ENCODE results near the gene FGF21.

FGF21 gene

DNA sequence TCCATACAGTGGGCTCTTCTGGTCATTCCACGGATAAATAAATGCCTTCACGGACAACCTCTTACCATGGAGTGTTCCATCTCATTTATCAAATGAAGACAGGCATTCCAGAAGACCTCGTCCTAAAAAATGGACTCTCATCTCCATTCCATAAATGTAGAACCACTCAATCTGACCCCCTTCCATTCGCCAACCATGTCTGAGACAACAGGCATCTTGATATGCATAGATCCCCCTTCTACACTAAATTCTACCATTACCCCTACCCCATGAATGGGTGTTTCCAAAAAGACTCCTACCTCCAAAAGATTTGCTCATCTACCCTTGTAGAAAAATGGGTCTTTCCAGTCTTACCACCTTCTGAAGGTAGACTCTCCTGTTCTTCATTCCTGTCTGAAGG, 23.9 kb upstream of the FGF21 start:
- no peak for DNase-seq

DNA sequence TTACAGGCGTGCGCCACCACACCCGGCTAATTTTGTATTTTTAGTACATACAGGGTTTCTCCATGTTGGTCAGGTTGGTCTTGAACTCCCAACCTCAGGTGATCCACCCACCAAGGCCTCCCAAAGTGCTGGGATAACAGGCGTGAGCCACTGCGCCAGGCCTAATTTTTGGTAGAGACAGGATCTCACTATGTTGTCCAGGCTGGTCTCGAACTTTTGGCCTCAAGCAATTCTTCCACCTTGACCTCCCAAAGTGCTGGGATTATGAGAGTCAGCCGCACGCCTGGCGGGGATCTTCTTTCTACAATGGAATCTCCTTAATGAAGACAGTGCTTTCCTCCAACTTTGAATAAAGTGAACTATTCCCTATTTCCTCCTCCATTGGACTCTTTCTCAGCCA, 20.7 kb upstream of the FGF21 start:
- no peak for DNase-seq

DNA sequence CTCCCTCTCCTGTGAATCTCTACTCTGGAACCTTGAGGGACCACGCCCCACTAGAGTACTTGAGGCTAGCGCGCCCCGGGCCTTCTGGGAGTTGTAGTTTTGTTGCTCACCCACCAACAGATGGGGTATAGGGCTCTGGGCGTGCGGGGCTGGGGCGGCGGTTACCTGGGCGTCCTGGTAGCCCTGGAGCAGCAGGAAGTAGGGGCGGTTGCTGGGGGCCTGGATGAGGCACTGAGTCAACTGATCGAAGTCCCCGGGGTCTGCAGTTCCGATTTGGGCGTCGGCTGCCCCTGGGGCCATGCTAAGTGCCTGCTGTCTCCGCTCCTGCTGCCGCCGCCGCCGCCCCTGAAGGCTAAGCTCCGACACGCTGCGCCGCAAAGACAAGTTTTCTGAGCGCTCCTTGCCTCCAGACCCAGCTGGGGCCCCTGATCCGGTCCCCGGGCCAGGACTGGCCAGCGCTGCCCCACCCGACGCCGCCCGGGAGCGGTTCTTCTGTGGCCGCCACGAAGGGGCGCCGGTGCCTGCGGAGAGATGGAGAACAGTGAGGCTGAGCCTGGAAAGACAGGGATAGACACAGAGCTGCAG, 20.2 kb upstream of the FGF21 start:
- no peak for DNase-seq

DNA sequence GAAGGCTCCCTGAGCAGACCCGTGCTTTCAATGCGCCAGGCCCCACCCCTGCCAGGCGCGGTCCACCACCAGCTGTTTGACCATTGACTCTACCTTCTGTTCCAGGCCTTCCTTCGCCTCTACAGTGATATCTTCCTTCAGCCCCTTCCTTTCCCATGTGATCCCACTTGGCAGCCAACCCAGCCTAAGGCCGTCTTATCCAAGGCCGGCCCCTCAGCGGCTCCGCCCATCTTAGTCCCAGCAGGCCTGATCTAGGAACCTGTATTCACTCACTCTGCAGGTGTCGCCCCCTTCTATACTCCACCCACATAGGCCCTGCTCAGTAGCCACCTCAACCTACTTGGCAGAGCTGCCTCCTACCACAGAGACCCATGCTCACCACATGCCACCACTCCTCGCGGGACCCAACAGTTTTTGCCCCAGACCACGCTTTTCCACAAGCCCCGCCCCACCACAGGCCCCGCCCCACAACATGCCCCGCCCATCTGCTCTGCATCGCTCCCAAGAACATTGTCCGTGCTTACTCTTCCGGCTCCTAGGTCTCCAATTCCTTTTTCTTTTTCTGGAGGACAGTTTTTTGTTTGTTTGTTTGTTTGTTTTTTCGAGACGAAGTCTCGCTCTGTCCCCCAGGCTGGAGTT, 17.8 kb upstream of the FGF21 start:
- no peak for DNase-seq

DNA sequence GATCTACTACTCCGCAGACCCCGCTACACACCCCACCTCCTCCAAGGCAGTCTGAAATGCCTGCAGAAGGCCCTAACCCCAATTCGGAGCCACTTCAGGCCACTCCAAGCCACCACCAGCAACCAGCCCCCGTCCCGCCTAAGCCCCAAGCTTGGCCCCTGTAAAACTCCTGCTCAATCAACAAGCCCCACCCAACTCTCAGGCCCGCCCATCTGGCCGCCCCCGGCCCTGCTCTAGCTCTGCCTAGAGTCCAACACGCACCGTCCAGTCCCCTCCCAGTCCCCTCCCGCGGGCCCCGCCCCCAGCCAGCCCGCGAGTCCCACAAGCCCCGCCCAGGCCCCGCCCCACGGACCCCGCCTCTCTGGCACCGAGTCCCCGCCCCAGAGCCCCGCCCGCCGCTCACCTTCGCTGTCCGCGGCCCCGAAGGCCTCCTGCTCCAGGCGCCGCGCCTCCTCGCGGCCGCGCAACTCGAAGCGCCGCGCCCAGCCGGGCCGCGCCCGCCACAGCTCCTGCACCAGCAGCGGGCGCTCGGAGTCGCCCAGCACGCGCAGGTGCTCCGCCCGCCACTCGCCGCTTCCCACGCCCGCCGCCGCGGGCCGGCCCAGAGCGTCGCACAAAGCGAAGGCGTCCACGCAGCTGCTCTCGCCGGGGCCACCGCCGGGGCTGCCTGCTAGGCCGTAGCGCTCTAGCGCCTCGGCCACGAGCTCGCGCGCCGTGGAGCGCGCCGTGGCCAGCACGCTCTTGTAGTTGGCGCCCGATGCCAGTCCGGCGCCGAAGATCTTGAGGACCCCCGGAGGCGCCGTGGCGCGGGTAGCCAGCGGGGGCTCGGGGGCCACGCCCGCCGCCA, 16.5 kb upstream of the FGF21 start:
- DNase-seq = peak; percentile 49

DNA sequence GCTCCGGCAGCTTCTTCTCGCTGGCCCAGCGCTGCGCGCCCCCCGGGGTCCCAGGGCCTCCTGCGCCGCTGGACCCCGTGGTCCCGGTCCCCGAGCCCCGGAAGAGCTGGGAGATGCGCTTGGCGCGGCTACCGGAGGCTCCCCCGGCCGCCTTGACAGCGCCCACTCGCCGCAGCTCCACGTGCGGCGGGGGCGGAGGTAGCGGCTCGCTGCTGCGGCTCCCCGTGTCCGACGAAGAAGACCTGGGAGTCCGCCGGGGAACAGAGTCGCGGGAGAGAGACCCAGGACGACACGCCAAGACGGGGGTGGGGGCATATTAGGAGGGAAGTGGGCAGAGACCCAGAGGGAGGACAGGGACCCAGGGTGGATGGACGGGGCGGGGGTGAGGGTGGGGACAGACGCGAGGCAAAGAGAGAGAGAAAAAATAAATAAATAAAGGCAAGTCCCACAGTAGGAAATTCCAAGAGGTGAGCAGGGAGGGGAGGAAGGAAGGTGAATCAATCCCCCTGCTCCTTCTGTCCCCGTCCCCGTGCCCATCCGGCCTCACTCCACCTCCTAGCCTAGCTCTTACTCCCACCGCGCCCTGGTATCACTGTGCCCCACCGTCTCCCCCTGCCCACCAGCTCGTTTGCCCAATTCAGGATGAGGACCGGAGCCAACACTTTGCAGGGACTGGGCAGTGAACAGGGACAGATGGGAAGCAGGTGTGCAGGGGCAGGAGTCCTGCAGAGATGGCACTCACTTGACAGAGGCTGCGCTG, 15.7 kb upstream of the FGF21 start:
- DNase-seq = peak; percentile 31

DNA sequence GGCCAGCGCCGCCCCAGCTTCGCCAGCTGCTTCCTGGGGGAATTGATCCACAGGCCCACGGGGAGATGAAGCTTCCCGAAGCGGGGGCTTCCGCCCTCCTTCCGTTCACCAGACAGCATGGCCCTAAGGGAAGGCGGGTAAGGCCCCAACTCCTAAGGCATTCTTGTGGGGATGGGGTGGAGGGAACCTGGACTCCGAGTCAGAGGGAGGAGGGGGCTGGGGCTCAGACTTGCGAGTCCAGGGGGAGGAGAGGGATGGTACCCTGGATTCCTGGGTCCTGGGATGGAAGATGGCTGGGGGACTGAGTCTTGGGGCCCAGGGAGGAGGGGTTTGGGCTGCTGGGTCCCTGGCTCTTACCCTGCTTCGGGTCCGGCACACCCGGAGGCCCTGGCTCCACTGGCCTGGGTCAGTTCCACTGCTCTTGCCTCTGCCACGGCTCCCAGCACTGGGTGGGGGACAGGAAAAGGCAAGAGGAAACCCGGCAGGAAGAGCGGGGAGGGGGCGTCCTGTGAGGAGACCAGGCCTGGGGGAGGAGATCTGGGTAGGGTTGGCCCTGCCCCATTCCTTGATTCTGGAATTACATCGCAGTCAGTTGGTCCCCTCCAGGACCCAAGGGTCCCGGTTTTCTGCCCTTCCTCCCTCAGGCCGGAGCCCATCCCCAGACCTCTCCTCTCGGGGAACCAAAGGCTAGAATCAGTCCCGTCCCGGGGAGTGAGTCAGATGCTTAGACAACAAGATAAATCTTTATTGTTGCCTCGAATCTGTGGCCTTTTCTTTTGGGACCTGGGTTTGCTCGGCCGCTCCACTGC, 15.0 kb upstream of the FGF21 start, which contains the start of gene RASIP1:
RASIP1 (minus strand) TSS at position 447 of the 809 bp plus-strand sequence; CDS start at position 119, 328 bp downstream.
- no peak for DNase-seq

DNA sequence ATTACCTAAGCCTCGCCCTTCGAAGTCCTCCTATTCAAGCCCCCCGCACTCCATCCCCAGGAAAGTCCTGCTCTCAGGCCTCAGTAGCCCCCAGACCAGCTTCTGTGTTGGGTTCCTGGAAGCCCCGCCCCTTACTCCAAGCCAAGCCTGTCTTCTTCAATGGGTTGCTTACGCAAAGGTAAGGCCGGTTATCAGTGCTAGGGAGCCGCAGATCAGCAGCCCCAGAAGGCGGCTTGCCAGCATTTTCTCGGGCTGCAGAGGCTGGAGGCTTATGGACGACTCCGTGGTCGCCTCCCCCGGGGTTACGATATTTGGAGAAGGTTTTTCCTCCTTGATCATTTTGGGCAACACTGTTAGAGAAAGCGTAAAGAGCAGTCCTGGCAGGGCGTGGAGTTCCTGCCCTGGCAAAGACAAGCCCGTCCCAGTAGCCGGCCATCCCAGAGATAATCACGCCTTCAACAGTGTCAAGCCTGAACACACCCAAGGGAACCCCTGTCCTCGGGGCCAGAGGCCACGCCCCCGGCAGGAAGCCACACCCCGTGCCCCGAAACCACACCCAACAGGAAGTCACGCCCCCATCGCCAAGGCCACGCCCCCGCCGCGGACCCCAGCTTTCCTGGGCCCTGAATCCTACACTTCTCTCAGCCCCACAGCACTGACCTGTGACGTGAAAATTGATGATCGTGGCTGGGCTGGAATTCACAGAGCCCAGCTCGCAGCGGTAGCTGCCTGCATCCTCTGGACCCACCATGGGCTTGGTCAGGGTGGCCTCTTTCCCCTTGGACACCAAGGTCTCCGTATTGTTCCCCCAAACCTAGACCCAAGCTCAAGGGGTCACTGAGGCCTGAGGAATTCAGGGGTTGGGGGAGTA, 14.0 kb upstream of the FGF21 start:
- no peak for DNase-seq

DNA sequence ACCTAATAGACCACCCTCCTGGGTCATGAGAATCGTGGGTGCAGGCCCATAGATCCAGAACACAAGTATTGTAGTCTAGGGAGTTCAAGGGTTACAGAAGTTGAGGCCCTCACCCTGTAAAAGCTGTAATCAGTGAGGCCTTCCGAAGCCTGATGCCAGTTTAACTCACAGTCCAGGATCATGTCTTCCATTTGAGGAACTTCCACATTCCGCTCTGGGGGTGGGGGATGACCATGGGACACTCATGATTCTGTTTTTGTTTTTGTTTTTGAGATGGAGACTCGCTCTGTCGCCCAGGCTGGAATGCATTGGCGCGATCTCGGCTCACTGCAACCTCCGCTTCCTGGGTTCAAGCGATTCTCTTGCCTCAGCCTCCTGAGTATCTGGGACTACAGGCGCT, 13.2 kb upstream of the FGF21 start:
- DNase-seq = no peak

DNA sequence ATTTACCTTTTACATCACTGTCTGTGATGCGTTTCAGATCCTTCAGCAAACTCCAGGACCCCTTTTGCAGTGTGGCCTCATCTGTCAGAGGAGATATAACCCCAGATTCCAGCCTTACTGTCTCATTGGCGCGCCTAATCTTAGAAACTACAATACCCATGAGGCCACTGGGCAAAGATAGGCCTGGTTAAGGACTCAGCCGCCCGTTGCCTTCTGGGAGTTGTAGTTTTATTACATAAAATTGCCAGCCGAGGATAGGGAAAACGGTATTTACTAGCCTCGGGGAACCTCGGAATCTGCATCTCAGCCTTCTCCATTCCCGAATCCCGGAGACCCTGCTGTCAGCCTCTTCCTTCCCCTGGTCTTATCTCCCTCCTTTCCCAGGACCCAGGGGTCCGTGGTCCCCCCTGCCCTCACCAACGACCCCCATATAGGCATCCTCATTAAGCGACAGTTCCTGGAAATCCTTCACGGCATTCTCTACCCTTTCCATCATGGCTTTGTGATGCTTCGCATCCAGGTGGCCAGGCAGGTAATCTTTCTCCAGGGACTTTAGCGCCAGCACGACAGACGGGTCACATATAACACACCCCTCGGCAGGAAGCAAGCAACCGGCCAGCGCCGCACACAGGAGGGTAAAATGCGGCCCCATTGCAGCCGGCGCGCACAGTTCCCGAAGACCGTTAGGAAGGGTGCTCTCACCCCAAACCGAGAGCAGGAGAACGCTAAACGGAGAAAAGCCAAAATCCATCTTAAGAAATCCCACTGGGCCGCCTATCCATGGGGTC, 9.9 kb upstream of the FGF21 start:
- DNase-seq = no peak

DNA sequence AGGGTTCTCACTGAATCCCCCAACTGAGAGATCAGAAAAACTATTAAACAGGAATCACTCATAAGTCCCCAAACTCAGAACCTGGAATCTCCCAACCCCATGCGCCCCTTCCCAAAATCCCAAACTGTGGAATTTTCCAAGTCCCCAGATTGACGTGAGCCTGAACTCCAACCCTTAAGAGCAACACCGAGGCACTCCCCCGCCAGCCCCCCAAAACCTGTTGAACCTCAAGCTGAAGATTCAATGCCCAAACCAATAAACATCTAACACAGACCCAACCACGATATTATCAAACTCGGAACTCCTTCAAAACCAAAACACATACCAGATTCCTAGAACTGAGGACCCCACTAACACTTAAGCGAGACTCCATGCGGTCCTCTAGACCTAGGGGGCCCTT, 9.2 kb upstream of the FGF21 start:
- no peak for DNase-seq

DNA sequence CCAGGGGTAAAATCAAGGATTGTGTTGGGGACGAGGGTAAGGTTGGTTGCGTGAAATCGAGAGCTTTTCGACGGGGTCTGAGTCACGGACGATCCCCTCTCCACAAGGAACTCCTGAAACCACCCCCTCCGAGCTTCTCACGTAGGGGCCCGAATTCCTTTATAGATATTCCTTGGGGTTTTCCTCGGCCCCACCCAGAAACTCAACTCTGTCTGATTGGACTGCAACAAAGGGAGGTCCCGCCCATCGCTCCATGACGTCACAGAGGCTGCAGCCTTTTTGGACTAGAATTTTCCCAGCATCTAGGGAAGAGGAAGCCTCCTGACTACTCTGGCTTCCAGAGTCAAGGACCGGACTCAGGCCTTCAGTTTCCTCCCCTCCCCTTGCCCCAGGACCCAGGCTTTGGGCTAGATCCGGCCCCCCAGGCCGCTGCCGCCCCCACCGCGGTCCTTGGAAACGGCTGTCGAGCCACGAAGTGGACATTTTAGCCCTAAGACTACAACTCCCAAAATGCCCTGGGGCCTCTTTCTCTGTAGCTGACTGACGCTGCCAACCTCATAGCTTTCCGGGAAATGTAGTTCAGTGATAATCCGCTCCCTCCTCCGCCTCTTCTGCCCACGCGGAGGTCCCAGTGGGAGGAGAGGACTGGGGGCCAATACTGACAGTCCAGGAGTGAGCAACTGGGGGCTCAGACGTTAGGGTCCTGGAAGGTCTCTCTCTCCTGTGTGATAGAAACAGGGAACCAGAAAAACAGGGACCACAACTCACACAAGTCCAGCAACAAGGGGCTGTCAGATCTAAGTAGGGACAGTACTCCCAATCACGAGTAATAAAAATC, 8.4 kb upstream of the FGF21 start, which contains the start of gene IZUMO1:
IZUMO1 (minus strand) TSS at position 172 of the 838 bp plus-strand sequence. CDS start 1,050 bp downstream, outside the sequence.
- DNase-seq = no peak

DNA sequence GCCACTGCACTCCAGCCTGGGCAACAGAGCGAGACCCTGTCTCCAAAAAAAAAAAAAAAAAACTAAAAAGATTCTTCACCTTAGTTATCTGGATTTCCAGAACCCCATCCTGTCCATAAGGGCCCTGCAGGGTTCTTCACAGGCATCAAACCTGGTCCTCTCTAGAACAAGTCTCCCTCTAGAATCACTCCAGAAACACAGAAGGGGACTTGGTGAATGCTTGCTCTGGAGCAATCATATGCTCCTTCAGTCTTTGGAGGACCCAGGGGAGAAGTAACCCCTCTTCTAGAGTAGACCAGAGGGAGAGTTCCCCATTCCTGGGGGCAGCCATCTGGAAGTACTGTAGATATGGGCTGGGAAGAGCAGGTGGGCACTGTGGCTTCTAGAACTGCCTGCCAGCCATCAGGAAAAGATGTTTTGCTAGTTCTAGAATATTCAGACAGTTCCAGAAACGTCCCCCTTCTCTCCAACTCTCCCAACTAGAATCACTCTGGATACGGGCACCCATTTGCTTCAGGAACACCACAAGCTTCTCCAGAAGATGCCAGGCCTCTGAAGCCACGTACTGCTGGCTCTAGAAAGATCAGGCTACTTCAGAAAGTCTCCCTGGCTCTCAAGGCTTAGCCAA, 5.6 kb upstream of the FGF21 start:
- no peak for DNase-seq

DNA sequence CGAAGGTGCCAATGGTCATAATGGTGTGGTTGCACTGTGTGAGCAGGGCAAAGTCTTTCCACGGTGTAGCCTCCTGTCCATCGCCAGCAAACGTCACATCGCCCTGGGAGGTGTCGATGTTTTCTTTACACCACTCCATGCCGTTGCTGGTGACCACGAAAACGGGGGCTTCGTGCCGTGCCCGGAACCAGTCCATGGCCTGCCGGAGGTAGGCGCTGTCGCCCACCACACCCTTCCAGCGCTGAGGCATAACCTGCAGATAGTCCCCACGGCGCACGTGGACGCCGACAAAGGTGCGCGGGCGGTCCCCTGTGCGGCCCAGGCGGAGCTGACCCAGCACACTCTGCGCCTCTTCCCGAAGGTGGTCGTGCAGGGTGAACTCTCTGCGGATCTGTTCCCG, 5.0 kb upstream of the FGF21 start:
- no peak for DNase-seq

DNA sequence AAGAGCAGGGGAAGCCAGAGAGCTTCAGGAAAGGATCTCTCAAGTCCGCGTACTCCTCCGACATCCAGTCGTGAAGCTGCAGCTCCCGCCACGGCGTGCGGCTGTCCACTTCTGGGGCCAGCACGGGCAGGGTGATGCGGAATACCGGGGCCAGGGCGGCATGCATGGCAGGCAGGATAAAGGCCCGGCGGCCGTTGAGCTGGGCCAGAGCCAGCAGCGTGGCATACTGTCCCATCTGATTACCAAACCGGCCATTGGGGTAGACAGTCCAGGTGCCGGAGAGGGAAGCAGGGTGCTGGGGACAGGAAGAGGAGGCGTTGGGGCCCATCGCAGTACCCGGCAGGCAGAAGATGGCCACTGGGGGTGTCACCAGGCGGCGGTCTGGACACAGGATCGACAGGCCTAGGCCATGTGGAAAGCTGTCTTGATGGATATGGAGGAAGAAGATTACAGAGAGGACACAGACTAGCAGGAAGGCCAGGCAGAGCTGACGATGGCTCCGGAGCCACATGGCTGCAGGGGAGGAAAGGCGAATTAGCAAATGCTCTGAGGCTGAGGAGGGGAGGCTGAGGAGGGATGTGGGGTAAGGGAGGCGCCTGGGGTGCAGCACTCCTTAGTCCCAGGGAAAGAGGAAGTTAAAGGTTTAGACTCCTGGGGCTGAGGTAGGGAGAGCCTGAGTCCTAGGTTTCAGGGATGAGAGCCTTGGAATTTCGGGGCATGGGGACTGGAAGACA, 4.4 kb upstream of the FGF21 start:
- DNase-seq = no peak

DNA sequence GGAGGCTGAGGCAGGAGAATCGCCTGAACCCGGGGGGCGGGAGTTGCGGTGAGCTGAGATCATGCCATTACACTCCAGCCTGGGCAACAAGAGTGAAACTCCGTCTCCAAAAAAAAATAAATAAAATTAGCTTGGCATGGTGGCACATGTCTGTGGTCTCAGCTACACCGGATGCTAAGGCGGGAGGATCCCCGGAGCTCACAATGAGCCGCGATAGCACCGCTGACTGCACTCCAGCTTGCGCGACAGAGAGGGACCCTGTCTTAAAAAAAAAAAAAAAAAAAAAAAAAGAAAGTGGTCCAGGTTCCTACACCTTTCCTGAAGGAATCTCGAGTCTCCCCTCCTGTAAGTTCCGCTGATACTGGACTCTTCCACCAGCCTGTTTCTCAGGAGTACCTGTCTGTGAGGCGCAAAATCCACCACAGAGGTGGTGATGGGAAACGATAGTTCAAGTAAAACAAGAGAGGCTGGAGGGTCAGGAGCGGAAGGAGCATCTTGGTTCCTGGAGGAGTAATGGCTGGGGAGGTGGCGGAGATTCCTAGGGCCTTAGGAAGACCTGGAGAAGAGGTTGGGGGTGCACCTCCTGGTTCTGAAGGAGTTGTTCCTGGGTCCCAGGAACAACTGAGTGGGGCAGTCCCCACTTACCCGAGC, 3.4 kb upstream of the FGF21 start:
- no peak for DNase-seq

DNA sequence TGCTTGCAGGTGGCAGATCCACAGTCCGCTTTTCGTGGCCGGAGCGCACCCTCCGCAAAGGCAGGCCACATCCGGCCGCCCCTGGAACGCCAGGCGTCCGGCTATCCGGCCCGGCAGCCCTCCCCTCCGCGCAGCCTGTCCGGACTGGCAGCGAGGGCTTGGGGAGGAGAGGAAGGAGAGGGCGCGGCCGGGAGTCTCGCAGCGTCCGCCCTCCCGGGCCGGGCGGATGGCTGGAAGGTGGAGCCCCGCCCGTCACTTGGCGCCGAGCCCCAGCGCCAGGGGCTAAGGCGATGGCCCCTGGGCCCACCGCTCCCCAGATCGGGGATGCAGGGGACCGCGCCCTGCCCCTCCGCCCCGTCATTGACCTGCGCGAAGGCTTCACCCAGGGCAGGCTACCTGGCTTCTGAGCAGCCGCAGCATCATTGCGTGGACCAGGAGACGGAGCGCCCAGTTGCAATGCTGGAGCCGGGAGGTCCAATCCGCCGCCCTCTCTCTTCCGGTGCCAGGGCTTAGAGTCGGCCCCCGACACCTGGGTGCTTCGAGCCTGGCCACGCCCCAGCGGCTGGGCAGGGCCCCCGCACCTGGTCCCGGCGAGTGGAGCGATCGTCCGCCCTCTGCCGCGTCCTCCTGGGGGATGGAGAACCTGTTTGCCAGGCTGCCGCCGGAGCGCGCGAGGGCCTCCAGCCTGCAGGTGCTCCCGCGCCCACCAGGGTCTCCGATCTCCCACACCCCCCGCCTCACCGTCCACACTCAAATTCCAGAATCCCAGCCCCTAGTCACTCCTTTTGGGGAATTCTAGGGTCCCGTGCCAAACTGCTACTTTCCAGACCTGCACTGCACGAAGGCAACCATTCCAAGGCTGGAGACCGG, 2.6 kb upstream of the FGF21 start, which contains the start of gene FUT1:
FUT1 (minus strand) TSS at position 146 of the 870 bp plus-strand sequence. CDS start 1,360 bp downstream, outside the sequence.
- peak; percentile 66 for DNase-seq
